Body of pancreas (tissue), 4 donors: ENCODE measurements around the gene DYSF.

Experiments
- CTCF ChIP-seq, 7 experiments: fragments of 450-650 bp in 4 of 7; fragments of 200-600 bp in 3 of 7; sonication (generic) in 3 of 7; IDR thresholded peaks; one replicate each; pipeline ENCODE4 v1.5.1; 2016 to 2019; ENCODE audit warnings: antibody characterized with exemption in 7 of 7
- POLR2A ChIP-seq, 3 donors: fragments of 450-650 bp; IDR thresholded peaks; one replicate each; pipeline ENCODE4 v1.6.1; 2016; ENCODE audit warnings: antibody characterized with exemption in 3 of 3, mild to moderate bottlenecking in 2 of 3

DNA sequence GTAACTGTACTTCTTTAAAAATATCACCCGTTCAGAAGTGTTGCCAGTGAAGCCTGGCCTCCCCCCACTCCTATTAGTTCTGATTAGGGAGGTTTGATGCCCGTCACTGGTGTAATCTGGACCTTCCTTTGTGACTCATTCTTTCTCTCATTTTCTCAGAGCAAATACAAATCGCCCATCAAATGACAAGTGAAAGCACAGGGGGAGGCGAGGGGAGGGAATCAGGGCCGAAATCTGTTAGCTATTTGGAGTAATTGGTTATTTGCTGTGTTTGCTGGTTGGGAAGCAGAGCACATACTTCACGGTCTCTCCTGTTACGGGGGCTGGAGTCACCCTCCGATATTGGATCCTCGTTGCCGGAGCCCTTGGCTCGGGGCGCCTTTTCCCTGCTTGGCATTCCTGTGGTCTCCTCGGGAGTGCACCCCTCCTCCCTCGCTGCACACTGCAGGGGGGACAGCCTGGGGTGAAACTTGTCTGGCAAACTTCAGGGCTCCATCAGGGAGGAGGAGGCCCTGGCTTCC, 178.1 kb downstream of the DYSF start:
- no peak for TF ChIP-seq CTCF (IDR thresholded peaks at IDR 0.05)
- TF ChIP-seq POLR2A (IDR thresholded peaks at IDR 0.05): no peak
